Left ventricle myocardium superior (tissue), 1 donor: ENCODE data around the gene CD52. TPM values are rescaled to one million over a fixed set of nuclear protein-coding genes. Genes with fewer than 3 reads are reported as not detected.

ENCODE experiments used
- ATAC-seq: fragments of 200-7000 bp; cut with Tn5 transposase; one replicate; pipeline ENCODE4 v1.9.1; 2020; ENCODE audit warnings: mild to moderate bottlenecking, moderate library complexity
- DNase-seq: peaks from one replicate; pipeline ENCODE4 v3.0.0-alpha.2; 2020
- intact Hi-C: fragments of 100-400 bp; cut with micrococcal nuclease; formaldehyde crosslinking; loops from one replicate; pipeline ENCODE4 v1.11.0; 2022
- total RNA-seq: library from RNA; stranded (reverse); fragmentation: NEBNext Ultra II Directional; extraction: Animal tissue kit (Norgen Biotek cat#: 25700); gene quantifications from one replicate; pipeline ENCODE4 v1.2.1, GENCODE V29; 2021
- donor health status: DM: no; HTN: yes; CAD: no; lungs with severe emphysema.

Gene CD52
- total RNA-seq, 1 donor from 2014 or later, result 6.3 TPM

- intact Hi-C loops, result no loop called here
- DNase-seq (no peak), ATAC-seq (peak; percentile 40)
Observed at GRCh38 chr1:26364956-26365355, 47.2 kb downstream of the CD52 start.

DNA sequence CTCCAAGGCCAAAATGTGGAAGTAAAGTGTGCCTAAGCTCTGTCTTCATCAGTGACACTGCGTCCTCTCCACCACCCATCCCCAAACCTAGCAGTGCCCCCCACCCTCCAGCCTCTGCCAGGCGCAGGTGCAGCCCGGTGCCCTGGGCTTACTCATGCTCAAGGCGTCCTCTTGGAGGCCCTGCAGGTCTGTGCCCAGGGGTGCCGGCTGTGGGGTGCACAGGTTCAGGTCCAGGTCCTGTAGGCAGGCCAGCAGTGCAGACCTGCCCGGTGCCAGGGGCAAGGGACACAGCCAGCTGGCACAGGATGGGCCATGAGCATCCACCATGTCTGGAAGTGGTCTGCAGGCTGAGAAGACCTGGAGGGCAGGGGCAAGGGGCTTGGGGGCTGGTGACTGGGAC lies 49.7 kb downstream of the CD52 start:
- ATAC-seq, result no peak
- DNase-seq, result no peak

DNA sequence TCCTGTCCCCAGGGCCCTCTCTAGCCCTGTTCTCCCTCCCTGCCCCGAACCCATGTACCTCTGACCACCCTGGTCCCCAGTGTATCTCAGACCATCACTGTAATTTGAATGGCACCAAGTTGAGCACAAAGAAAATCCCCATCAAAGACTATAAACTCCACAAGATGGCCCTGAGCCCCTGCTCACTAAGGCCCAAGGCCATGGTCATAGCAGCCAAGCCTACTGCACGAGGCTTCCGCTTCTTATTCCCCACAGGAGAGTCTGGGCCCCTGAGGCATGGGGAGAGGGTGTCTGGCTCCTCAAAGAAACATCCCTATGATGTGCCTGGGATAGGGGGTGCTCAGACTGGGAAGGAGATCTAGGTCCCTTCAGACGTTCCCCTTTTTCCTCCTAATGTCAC lies 50.2 kb downstream of the CD52 start:
- DNase-seq (no peak), ATAC-seq (no peak)
- intact Hi-C loops, result no loop called here

More for the DNA sequence above, 49.7 kb downstream of the CD52 start:
- intact Hi-C loops, result no loop called here

- ATAC-seq (no peak), DNase-seq (no peak)
- intact Hi-C loops, result no loop called here
Observed at GRCh38 chr1:26368486-26368885, 50.7 kb downstream of the CD52 start.

Other genes starting within 250 kb of the CD52 start
- 7.0 TPM for gene PDIK1L, start 206.1 kb upstream of the CD52 start, total RNA-seq
- 4.5 TPM for gene FAM110D, start 158.9 kb upstream of the CD52 start, total RNA-seq
- not detected for gene C1orf232, start 149.0 kb upstream of the CD52 start, total RNA-seq
- 11.6 TPM for gene ZNF593, start 148.1 kb upstream of the CD52 start, total RNA-seq
- gene ZNF593OS, start 146.1 kb upstream of the CD52 start, total RNA-seq, result not detected
- 1.7 TPM for gene CNKSR1, start 140.5 kb upstream of the CD52 start, total RNA-seq
- gene CATSPER4, start 127.4 kb upstream of the CD52 start, total RNA-seq, result not detected
- 91.1 TPM for gene CEP85, start 83.8 kb upstream of the CD52 start, total RNA-seq
- gene SH3BGRL3, start 37.9 kb upstream of the CD52 start, total RNA-seq, result 34.7 TPM
- 9.7 TPM for gene UBXN11, start 11.3 kb upstream of the CD52 start, total RNA-seq
- gene CRYBG2, start 36.2 kb downstream of the CD52 start, total RNA-seq, result not detected
- not detected for gene ZNF683, start 54.8 kb downstream of the CD52 start, total RNA-seq
- gene LIN28A, start 92.9 kb downstream of the CD52 start, total RNA-seq, result not detected
- gene DHDDS, start 114.4 kb downstream of the CD52 start, total RNA-seq, result 29.3 TPM
- 145 TPM for gene HMGN2, start 154.5 kb downstream of the CD52 start, total RNA-seq
- gene RPS6KA1, start 211.8 kb downstream of the CD52 start, total RNA-seq, result 4.6 TPM